GM12872 (cell line): Measurements from ENCODE around the gene IMPDH2.

ENCODE experiments used
- CTCF ChIP-seq: IDR thresholded peaks from 3 replicates; pipeline ENCODE4 v1.5.1; 2011; ENCODE audit warnings: low read depth, mild to moderate bottlenecking, low read length, moderate library complexity; ENCODE audit not compliant: insufficient read depth

The IMPDH2 gene

GRCh38 chr3:49035281-49035680 lies 6.1 kb upstream of the IMPDH2 start:
- TF ChIP-seq CTCF, result no peak

- no peak for TF ChIP-seq CTCF
Measured at GRCh38 chr3:49034650-49035049, 5.5 kb upstream of the IMPDH2 start.

GRCh38 chr3:49032646-49033304 lies 3.6 kb upstream of the IMPDH2 start:
- TF ChIP-seq CTCF, result no peak

GRCh38 chr3:49030321-49030720 lies 1.1 kb upstream of the IMPDH2 start:
- TF ChIP-seq CTCF, result no peak

GRCh38 chr3:49029563-49029884 lies 326 bp upstream of the IMPDH2 start:
- no peak for TF ChIP-seq CTCF

GRCh38 chr3:49028298-49028672 lies 913 bp downstream of the IMPDH2 start:
- TF ChIP-seq CTCF, result no peak

- no peak for TF ChIP-seq CTCF
Measured at GRCh38 chr3:49027634-49028033, 1.6 kb downstream of the IMPDH2 start.
